ENCODE data around the gene TMOD1. TPM values are rescaled to one million over a fixed set of nuclear protein-coding genes. Genes with fewer than 3 reads are reported as not detected.

The TMOD1 gene
- total and polyA plus RNA-seq, 2 experiments from 2014 or later: 0.69 to 4.5 TPM

DNA sequence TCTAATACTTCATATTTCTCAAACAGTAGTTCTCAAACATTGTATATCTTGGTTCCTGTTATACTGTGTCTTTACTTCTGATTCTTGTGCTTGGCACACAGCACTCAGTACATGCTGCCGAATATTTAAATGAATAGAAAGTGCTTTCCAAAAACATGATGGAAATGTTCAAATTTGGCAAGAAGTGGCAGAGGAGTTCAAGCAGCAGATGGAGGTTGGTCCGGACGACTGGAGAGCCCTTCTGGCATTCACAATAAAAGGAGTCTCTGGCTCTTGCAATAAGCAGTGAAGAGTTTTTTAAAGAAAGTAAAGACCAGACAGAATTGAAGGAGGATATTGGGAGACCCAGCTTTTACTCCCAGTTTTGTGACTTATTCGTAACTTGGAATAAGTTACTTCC is 95.4 kb downstream of the TMOD1 start:
- Histone ChIP-seq H3K4me2 (no peak overlapping the region), H3F3A (replicated peaks; ENCODE audit: low read depth) (no peaks in the 10 kb centered on the region), H3K79me2 (replicated peaks; ENCODE audit: insufficient read depth) (no peaks in the 10 kb centered on the region), H3K4me3 (no peak overlapping the region), H3K4me1 (ENCODE audit: insufficient read depth) (no peaks in the 10 kb centered on the region), H3K27me3 (ENCODE audit: insufficient read depth) (no peaks in the 10 kb centered on the region), H3K9me2 (ENCODE audit: insufficient read depth) (no peaks in the 10 kb centered on the region), H3K27ac (ENCODE audit: low read depth) (no peak overlapping the region), H4K20me1 (replicated peaks; ENCODE audit: insufficient read depth) (no peaks in the 10 kb centered on the region), H2AFZ (no peak overlapping the region), H3K36me3 (ENCODE audit: insufficient read depth) (no peaks in the 10 kb centered on the region)
- DNase-seq (ENCODE audit: low spot score) (no peak), ATAC-seq (no peak)
- Mint-ChIP-seq H3K9me3 (no peaks in the 10 kb centered on the region), H3K4me3 (no peak overlapping the region), H3K27me3 (ENCODE audit: insufficient read depth, low read depth, poor library complexity) (no peaks in the 10 kb centered on the region), H3K36me3 (ENCODE audit: low read depth) (peaks cover 17% of the 10 kb centered on the region; the same call in 2 of the 3 replicates), H3K27ac (no peak overlapping the region), H3K4me1 (peaks cover 8% of the 10 kb centered on the region)
- TF ChIP-seq ZNF462 (CRISPR knock-in tag; IDR thresholded peaks at IDR 0.05): no peak
- no peak for TF ChIP-seq CTCF (conservative IDR thresholded peaks at IDR 0.05; ENCODE audit: low read depth in 2 of 2)
- TF ChIP-seq EZH2phosphoT487 (IDR thresholded peaks at IDR 0.05; ENCODE audit: unreplicated experiment): no peak
- TF ChIP-seq ZNF114 (CRISPR knock-in tag; IDR thresholded peaks at IDR 0.05): no peak
- TF ChIP-seq ZNF331 (CRISPR knock-in tag; IDR thresholded peaks at IDR 0.05; ENCODE audit: low read depth): no peak
- TF ChIP-seq, protein P1, sequence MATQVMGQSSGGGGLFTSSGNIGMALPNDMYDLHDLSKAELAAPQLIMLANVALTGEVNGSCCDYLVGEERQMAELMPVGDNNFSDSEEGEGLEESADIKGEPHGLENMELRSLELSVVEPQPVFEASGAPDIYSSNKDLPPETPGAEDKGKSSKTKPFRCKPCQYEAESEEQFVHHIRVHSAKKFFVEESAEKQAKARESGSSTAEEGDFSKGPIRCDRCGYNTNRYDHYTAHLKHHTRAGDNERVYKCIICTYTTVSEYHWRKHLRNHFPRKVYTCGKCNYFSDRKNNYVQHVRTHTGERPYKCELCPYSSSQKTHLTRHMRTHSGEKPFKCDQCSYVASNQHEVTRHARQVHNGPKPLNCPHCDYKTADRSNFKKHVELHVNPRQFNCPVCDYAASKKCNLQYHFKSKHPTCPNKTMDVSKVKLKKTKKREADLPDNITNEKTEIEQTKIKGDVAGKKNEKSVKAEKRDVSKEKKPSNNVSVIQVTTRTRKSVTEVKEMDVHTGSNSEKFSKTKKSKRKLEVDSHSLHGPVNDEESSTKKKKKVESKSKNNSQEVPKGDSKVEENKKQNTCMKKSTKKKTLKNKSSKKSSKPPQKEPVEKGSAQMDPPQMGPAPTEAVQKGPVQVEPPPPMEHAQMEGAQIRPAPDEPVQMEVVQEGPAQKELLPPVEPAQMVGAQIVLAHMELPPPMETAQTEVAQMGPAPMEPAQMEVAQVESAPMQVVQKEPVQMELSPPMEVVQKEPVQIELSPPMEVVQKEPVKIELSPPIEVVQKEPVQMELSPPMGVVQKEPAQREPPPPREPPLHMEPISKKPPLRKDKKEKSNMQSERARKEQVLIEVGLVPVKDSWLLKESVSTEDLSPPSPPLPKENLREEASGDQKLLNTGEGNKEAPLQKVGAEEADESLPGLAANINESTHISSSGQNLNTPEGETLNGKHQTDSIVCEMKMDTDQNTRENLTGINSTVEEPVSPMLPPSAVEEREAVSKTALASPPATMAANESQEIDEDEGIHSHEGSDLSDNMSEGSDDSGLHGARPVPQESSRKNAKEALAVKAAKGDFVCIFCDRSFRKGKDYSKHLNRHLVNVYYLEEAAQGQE (IDR thresholded peaks at IDR 0.05; ENCODE audit: unreplicated experiment): no peak
- no peak for TF ChIP-seq NANOG (IDR thresholded peaks at IDR 0.05; ENCODE audit: borderline replicate concordance)
- no peak for TF ChIP-seq EZH2 (IDR thresholded peaks at IDR 0.05; ENCODE audit: low read depth, unreplicated experiment)
- TF ChIP-seq POLR2AphosphoS5 (IDR thresholded peaks at IDR 0.05; ENCODE audit: low read depth): no peak
- TF ChIP-seq CREB1 (CRISPR knock-in tag; IDR thresholded peaks at IDR 0.05; ENCODE audit: low read depth): no peak
- no peak for TF ChIP-seq ETS1 (IDR thresholded peaks at IDR 0.05)

Measured in GM23338 (cell line).